Measurements from ENCODE around the gene CLEC10A. TPM values are rescaled to one million over a fixed set of nuclear protein-coding genes. Genes with fewer than 3 reads are reported as not detected.

The CLEC10A gene
- polyA plus RNA-seq, 3 donors: 22.7 to 69.4 (median 61.9) TPM

DNA sequence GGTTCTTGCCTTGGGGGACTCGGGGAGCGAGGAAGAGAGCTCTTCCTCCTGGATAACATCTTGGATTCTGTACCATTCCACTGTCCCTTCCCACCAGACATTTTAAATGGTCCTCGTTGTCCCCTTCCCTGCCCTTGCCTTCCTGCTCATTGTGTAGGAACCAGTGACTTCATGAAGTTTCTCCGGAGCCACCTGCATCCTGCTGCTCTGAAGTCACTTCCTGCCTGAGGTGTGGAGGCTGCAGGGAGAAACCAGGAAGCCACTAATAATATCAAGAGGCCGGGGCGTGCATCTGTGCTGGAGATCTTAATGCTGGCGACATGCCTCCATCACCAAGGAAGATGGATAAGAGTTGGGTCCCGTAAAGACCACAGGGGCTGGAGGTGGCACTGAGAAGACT is 50.4 kb downstream of the CLEC10A start:
- TF ChIP-seq, protein P1, sequence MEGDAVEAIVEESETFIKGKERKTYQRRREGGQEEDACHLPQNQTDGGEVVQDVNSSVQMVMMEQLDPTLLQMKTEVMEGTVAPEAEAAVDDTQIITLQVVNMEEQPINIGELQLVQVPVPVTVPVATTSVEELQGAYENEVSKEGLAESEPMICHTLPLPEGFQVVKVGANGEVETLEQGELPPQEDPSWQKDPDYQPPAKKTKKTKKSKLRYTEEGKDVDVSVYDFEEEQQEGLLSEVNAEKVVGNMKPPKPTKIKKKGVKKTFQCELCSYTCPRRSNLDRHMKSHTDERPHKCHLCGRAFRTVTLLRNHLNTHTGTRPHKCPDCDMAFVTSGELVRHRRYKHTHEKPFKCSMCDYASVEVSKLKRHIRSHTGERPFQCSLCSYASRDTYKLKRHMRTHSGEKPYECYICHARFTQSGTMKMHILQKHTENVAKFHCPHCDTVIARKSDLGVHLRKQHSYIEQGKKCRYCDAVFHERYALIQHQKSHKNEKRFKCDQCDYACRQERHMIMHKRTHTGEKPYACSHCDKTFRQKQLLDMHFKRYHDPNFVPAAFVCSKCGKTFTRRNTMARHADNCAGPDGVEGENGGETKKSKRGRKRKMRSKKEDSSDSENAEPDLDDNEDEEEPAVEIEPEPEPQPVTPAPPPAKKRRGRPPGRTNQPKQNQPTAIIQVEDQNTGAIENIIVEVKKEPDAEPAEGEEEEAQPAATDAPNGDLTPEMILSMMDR (IDR thresholded peaks at IDR 0.05): no peak
- Histone ChIP-seq H3K79me2 (ENCODE audit: insufficient read depth, low read length) (no peaks in the 10 kb centered on the region), H3K9ac (ENCODE audit: insufficient read depth, low read length, poor library complexity, severe bottlenecking) (no peak overlapping the region), H3K9me3 (replicated peaks in 1 of 2; ENCODE audit: control insufficient read depth in 1 of 2, insufficient read depth in 1 of 2, low read length in 2 of 2) (no peaks in the 10 kb centered on the region), H2AFZ (ENCODE audit: insufficient read depth, low read depth, low read length, poor library complexity, severe bottlenecking) (peak overlapping the region; percentile 38), H3K27ac (ENCODE audit: low read depth in 1 of 2, low read length in 2 of 2) (no peak overlapping the region), H3K4me1 (ENCODE audit: control insufficient read depth in 1 of 2, insufficient read depth in 2 of 2, low read length in 2 of 2) (peaks cover 9 to 10% of the 10 kb centered on the region in 2 donors), H3K27me3 (ENCODE audit: control insufficient read depth in 2 of 2, insufficient read depth in 2 of 2, low read length in 2 of 2) (no peaks in the 10 kb centered on the region), H4K20me1 (ENCODE audit: insufficient read depth, low read length) (no peaks in the 10 kb centered on the region), H3K4me2 (replicated peaks; ENCODE audit: extremely low read depth, low read length, poor library complexity, severe bottlenecking) (no peak overlapping the region), H3K36me3 (replicated peaks in 1 of 2; ENCODE audit: control insufficient read depth in 1 of 2, insufficient read depth in 2 of 2, low read length in 2 of 2) (no peaks in the 10 kb centered on the region), H3K4me3 (replicated peaks in 1 of 3; ENCODE audit: low read depth in 2 of 3, low read length in 3 of 3) (no peak overlapping the region)
- Mint-ChIP-seq H3K27ac (peak overlapping the region in 1 of 7 donors; percentile 80), H3K27me3 (ENCODE audit: low read depth in 3 of 3) (peaks cover 0 to 7% (median 1%) of the 10 kb centered on the region in 3 donors), H3K36me3 (no peaks in the 10 kb centered on the region), H3K4me3 (peak overlapping the region in 1 of 2 donors; percentile 52), H3K9me3 (peaks cover 0 to 2% (median 0%) of the 10 kb centered on the region in 7 donors), H3K4me1 (peaks cover 17% of the 10 kb centered on the region)
- DNase-seq: no peak
- intact Hi-C loops (cut with micrococcal nuclease): no loop called here
- WGBS (ENCODE audit: insufficient coverage): 0% methylated on average over 2 of the region's 8 CpGs

- Histone ChIP-seq H3K27me3 (ENCODE audit: control insufficient read depth in 2 of 2, insufficient read depth in 2 of 2, low read length in 2 of 2) (no peaks in the 10 kb centered on the region), H3K4me2 (replicated peaks; ENCODE audit: extremely low read depth, low read length, poor library complexity, severe bottlenecking) (no peak overlapping the region), H3K79me2 (ENCODE audit: insufficient read depth, low read length) (no peaks in the 10 kb centered on the region), H3K27ac (ENCODE audit: low read depth in 1 of 2, low read length in 2 of 2) (no peak overlapping the region), H3K4me1 (ENCODE audit: control insufficient read depth in 1 of 2, insufficient read depth in 2 of 2, low read length in 2 of 2) (peaks cover 8 to 12% of the 10 kb centered on the region in 2 donors), H3K9ac (ENCODE audit: insufficient read depth, low read length, poor library complexity, severe bottlenecking) (no peak overlapping the region), H3K9me3 (replicated peaks in 1 of 2; ENCODE audit: control insufficient read depth in 1 of 2, insufficient read depth in 1 of 2, low read length in 2 of 2) (no peaks in the 10 kb centered on the region), H2AFZ (ENCODE audit: insufficient read depth, low read depth, low read length, poor library complexity, severe bottlenecking) (no peak overlapping the region), H4K20me1 (ENCODE audit: insufficient read depth, low read length) (no peaks in the 10 kb centered on the region), H3K4me3 (replicated peaks in 1 of 3; ENCODE audit: low read depth in 2 of 3, low read length in 3 of 3) (no peak overlapping the region), H3K36me3 (replicated peaks in 1 of 2; ENCODE audit: control insufficient read depth in 1 of 2, insufficient read depth in 2 of 2, low read length in 2 of 2) (no peaks in the 10 kb centered on the region)
- no peaks in the 10 kb centered on the region for H3K36me3 Mint-ChIP-seq
- H3K4me1 Mint-ChIP-seq: peaks cover 17% of the 10 kb centered on the region
- intact Hi-C loops (cut with micrococcal nuclease): no loop called here
- no CpG with 5 or more reads among the region's 3 CpGs for WGBS (ENCODE audit: insufficient coverage)
- no peak for DNase-seq
- TF ChIP-seq, protein P1 (IDR thresholded peaks at IDR 0.05): no peak
- no peak overlapping the region for H3K4me3 Mint-ChIP-seq
- peaks cover 0 to 7% (median 1%) of the 10 kb centered on the region in 3 donors for H3K27me3 Mint-ChIP-seq (ENCODE audit: low read depth in 3 of 3)
- no peak overlapping the region for H3K27ac Mint-ChIP-seq
- peaks cover 0 to 2% (median 0%) of the 10 kb centered on the region in 7 donors for H3K9me3 Mint-ChIP-seq
These were observed 51.0 kb downstream of the CLEC10A start for GRCh38 chr17:7029096-7029495.
